GM21723 (cell line): Measurements from ENCODE around the gene ZNF358.

ENCODE experiments used
- ATAC-seq: cut with Tn5 transposase; IDR thresholded peaks from one replicate; pipeline ENCODE4 v1.9.1; 2021; ENCODE audit warnings: mild to moderate bottlenecking, moderate library complexity; ENCODE audit not compliant: unreplicated experiment

ZNF358 gene

GRCh38 chr19:7488736-7489353 is 27.1 kb upstream of the ZNF358 start, which contains the start of gene PEX11G:
PEX11G (minus strand) TSS chr19:7489035; CDS start chr19:7489010, 25 bp downstream.
- peak; percentile 65 for ATAC-seq

GRCh38 chr19:7489609-7490044 is 26.3 kb upstream of the ZNF358 start:
- no peak for ATAC-seq

- ATAC-seq, result no peak
These were observed 23.8 kb upstream of the ZNF358 start for GRCh38 chr19:7492142-7492541.

- no peak for ATAC-seq
These were observed 23.3 kb upstream of the ZNF358 start for GRCh38 chr19:7492558-7492957.

GRCh38 chr19:7494416-7495098 is 21.3 kb upstream of the ZNF358 start:
- no peak for ATAC-seq

- no peak for ATAC-seq
These were observed 18.6 kb upstream of the ZNF358 start for GRCh38 chr19:7497292-7497691.

GRCh38 chr19:7500811-7501450 is 15.0 kb upstream of the ZNF358 start:
- no peak for ATAC-seq

GRCh38 chr19:7502552-7502951 is 13.4 kb upstream of the ZNF358 start:
- no peak for ATAC-seq

- no peak for ATAC-seq
These were observed 11.2 kb upstream of the ZNF358 start for GRCh38 chr19:7504684-7505083.

GRCh38 chr19:7505288-7505681 is 10.6 kb upstream of the ZNF358 start:
- ATAC-seq, result no peak

- no peak for ATAC-seq
These were observed 10.1 kb upstream of the ZNF358 start for GRCh38 chr19:7505682-7506384.

- ATAC-seq, result no peak
These were observed 9.2 kb upstream of the ZNF358 start for GRCh38 chr19:7506385-7507328.

- ATAC-seq, result no peak
These were observed 8.0 kb upstream of the ZNF358 start for GRCh38 chr19:7507884-7508283.

GRCh38 chr19:7509625-7510024 is 6.3 kb upstream of the ZNF358 start:
- no peak for ATAC-seq

GRCh38 chr19:7512400-7512851 is 3.5 kb upstream of the ZNF358 start:
- ATAC-seq, result no peak

- no peak for ATAC-seq
These were observed 1.9 kb upstream of the ZNF358 start for GRCh38 chr19:7513809-7514642.

GRCh38 chr19:7515110-7515644 is 726 bp upstream of the ZNF358 start:
- ATAC-seq, result no peak

- ATAC-seq, result no peak
These were observed 430 bp downstream of the ZNF358 start for GRCh38 chr19:7516333-7516732.

- ATAC-seq, result no peak
These were observed 975 bp downstream of the ZNF358 start for GRCh38 chr19:7516878-7517277.
